ENCODE data around the gene RCCD1. TPM values are rescaled to one million over a fixed set of nuclear protein-coding genes. Genes with fewer than 3 reads are reported as not detected.
"Not testable (repeated sequence)": the region's sequence is repeated elsewhere in the genome, so short reads cannot be mapped to it uniquely, and the experiment has no call there.

RCCD1 gene, protein sequence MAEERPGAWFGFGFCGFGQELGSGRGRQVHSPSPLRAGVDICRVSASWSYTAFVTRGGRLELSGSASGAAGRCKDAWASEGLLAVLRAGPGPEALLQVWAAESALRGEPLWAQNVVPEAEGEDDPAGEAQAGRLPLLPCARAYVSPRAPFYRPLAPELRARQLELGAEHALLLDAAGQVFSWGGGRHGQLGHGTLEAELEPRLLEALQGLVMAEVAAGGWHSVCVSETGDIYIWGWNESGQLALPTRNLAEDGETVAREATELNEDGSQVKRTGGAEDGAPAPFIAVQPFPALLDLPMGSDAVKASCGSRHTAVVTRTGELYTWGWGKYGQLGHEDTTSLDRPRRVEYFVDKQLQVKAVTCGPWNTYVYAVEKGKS
- total RNA-seq = 5.1 and 6.5 TPM in 2 replicates

DNA sequence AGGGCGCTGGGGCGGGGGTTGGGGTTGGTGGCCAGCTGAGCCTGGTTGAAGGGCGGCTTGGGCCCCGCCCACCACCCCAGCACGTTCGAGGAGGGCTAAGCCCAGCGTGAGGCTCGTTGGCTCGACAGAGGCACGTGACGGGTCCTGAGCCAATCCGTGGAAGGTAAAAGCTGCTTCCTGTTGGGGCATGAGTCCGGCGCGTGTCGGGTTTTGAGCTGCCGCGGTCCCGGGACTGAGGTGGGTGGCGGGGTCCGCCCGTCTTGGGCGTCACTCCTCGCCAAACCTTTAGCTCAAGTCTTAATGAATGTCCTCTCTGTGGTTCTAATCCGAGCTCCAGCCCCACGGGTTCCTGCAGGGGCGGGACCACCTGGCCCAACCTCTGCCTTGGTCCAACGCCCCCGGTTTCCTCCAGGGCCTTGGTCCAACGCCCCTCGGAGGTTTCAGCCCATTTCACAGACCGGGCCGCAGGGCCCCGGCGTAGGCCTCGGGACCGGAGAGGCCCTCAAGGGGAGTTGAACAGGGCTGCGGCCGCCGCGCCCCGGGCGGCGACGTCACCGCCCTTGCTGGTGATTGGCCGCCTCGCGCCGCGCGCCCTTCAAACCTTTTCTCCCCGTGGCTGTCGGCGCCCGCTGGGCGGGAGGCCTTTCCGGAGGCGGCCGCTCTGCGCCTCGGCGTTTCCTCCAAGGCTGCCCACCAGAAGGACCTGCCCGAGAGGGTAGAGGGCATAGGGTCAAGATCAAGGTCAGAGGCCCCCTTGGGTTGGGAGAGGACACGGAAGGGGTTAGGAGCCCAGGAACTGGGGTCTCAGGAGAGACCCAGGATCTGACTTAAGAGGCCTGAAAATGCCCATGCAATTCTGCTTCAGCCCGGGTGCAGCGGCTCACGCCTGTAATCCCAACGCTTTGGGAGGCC is at the start of gene RCCD1:
Gene RCCD1 (plus strand): TSS at position 173 of the 912 bp plus-strand sequence. CDS start 1,851 bp downstream, outside the sequence.
- peak; percentile 87 to 95 for DNase-seq (ENCODE audit: low read depth in 2 of 2)

DNA sequence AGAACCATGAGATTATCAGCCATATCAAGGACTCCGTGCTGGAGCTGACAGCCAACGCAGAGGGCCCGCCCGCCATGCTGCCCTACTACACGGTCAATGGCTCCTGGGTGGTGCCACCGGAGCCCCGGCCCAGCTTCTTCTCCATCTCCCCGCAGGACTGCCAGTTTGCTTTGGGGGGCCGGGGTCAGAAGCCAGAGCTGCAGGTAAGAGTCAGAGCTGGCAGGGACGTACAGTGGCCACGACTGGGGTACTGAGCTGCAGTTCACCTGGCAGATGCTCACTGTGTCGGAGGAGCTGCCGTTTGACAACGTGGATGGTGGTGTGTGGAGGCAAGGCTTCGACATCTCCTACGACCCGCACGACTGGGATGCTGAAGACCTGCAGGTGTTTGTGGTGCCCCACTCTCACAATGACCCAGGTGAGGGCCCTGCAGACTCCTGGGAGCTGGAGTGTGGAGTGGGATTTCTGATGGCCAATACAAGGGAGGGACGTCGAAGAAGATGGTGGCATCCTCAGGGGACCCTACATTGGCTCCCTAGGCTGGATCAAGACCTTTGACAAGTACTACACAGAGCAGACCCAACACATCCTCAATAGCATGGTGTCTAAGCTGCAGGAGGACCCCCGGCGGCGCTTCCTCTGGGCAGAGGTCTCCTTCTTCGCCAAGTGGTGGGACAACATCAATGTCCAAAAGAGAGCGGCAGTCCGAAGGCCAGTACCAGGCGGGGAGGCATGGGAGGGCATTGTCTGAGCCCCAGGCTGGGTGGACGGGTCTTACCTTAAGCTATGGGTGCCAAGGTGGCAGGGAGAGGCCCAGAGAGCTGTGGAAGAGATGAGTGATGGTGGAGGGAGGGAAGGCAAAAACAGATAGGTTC is 49.1 kb upstream of the RCCD1 start:
- no peak for DNase-seq (ENCODE audit: low read depth in 2 of 2)

DNA sequence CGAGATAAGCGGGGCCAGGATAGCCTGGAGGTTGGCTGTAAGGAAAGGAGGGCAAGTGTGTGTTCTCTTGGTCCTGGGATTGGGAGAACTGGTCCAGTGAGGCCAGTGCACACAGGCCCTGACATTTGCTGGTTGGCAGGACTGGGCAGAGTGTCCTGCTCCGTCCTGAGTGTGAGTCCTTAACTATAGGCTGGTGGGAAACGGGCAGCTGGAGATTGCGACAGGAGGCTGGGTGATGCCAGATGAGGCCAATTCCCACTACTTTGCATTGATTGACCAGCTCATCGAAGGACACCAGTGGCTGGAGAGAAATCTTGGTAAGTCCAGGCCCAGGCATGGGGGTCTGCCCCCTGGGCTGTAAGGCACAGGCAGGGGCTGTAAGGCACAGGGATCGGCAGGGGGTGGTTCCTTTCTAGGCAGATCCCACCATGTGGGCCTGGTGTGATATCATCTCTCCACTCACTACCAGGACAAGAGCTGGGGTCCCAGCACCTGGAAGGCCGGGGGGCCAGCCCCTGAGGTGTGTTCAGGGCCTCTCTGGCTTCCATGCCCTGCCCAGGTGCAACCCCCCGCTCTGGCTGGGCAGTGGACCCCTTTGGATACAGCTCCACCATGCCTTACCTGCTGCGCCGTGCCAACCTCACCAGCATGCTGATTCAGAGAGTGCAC is 48.4 kb upstream of the RCCD1 start:
- no peak for DNase-seq (ENCODE audit: low read depth in 2 of 2)

DNA sequence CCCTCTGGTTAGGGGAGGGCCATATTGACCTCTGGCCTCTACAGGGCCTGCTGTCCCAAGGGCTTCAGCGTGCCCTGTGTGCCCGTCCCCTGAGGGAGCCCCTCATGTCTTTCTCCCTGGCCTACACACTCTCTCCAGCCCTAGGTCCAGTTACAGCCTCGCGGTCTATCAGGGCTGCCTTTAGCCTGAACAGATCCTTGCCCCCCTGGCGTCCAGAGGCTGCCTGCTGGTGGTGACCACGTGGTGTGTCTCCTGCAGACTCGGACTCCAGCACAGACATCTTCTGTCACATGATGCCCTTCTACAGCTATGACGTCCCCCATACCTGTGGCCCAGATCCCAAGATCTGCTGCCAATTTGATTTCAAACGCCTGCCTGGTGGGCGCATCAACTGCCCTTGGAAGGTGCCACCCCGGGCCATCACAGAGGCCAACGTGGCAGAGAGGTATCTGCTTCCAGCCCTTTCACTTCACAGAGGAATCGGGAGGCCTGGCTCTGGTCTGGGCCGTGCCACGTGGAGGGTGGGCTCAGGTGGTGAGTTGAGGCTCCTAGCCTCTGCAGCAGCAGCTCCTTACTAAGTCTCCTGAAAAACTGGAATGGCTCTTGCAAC is 47.5 kb upstream of the RCCD1 start:
- no peak for DNase-seq (ENCODE audit: low read depth in 2 of 2)

DNA sequence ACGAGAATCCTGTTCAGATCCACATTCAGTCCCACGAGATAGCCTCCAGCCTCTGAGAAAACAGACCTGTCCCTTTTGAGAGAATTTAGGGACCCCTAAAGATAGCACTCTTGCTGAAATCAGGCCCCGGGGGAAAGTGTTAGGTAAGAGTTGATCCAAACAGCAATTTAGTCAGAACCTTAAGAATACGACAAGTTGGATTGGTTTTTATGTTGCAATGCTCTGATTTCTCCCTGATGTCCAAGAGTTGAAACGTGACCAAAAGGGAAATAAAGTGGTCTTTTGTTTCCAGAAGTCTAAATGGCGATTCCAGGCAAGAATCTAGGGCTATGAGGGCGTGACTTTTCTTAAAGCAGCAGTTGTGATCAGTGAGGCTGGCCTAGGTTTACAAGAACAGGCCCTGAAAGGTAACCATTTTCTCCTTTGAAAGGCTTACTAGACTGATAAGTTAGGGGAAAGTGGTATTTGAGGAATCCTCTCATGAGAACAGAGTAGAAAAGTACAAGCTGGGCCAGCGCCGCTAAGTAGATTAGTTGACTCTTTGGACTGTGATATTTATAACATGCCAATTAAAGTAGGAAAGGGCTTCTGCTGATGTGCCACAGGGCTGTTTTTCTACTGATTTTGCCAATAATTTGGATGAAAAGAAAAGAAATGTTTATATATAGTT is 46.7 kb upstream of the RCCD1 start:
- no peak for DNase-seq (ENCODE audit: low read depth in 2 of 2)

DNA sequence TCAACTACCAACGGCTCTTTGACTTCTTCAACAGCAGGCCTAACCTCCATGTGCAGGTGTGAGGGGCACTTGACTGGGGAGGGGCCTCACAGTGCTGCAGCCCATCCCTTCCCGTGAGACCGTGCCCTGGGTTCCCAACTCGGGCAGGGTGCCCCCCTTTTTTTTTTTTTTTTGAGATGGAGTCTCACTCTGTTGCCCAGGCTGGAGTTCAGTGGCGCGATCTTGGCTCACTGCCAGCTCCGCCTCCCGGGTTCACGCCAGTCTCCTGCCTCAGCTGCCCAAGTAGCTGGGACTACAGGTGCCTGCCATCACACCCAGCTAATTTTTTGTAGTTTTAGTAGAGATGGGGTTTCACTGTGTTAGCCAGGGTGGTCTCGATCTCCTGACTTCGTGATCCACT is 45.2 kb upstream of the RCCD1 start:
- not testable (repeated sequence) for DNase-seq (ENCODE audit: low read depth in 2 of 2)

DNA sequence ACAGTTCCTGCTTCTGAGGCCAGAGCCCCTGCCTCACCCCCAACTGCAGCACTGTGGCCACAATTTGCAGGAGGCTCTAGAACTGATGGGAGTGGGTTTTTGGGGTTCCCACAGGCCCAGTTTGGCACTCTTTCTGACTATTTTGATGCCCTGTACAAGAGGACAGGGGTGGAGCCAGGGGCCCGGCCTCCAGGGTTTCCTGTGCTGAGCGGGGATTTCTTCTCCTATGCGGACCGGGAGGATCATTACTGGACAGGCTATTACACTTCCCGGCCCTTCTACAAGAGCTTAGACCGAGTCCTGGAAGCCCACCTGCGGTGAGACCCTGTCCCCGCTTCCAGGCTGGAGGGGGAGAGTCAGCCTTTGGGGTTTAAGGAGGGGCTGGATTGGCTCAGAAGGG is 44.7 kb upstream of the RCCD1 start:
- no peak for DNase-seq (ENCODE audit: low read depth in 2 of 2)

DNA sequence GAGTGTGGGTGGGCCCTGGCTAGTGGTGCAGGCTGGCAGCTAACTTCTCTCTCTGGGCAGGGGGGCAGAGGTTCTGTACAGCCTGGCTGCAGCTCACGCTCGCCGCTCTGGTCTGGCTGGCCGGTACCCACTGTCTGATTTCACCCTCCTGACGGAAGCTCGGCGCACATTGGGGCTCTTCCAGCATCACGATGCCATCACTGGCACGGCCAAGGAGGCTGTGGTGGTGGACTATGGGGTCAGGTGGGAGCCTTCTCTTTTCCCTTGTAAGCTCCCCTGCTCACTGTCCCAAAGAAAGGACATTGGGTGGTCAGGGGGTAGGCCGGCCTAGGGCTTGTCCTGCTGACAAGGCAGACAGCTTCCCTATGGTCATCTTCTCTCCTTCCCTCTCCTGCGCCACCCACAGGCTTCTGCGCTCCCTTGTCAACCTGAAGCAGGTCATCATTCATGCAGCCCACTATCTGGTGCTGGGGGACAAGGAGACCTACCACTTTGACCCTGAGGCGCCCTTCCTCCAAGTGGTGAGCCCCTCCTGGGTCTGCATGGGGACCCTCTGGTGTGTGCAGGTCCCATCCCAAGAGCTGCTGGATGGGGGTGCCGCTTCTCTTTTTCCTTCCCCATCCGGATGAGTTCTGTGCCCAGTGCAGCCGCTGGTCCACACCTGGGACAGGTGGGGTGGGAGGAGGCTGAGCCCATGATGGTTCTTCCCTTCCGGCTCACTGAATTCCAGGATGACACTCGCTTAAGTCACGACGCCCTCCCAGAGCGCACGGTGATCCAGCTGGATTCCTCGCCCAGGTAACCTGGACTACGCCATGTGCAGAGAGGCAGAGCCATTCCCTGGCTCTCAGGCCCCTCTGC is 44.0 kb upstream of the RCCD1 start:
- DNase-seq (ENCODE audit: low read depth in 2 of 2) = no peak

DNA sequence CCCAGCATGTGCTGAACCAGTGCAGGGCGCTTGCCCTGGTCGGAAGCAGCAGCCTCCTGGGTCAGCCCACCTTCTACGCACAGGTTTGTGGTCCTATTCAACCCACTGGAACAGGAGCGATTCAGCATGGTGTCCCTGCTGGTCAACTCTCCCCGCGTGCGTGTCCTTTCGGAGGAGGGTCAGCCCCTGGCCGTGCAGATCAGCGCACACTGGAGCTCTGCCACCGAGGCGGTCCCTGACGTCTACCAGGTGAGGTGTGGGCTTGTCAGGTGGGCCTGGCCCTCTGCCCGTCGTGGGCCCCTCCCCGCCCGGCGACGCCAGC is 43.4 kb upstream of the RCCD1 start:
- no peak for DNase-seq (ENCODE audit: low read depth in 2 of 2)

DNA sequence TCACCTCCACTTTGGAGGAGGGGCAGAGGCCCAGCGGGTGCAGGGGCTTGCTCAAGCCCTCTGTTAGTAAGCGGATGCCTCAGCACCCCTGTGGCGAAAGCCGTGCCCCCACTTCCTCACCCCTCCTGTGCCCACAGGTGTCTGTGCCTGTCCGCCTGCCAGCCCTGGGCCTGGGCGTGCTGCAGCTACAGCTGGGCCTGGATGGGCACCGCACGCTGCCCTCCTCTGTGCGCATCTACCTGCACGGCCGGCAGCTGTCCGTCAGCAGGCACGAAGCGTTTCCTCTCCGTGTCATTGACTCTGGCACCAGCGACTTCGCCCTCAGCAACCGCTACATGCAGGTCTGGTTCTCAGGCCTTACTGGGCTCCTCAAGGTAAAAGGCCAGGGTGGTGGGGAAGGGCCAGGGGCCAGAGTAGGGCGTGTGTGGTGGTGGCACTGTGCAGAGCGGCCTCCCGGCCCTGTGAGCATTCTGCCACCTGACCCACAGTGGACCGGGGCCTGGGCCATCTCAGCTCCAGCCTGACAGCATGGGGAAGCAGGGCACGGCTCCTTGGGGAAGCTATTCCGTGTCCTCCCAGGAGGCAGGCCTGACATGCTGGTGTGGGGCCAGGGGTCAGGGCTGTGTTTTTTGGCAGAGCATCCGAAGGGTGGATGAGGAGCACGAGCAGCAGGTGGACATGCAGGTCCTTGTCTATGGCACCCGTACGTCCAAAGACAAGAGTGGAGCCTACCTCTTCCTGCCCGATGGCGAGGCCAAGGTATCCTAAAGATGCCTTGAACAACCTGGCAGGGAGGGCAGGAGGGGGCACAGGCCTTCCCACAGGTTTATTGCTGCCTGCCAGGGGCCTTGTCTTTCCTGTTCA is 42.5 kb upstream of the RCCD1 start:
- DNase-seq (ENCODE audit: low read depth in 2 of 2) = no peak

DNA sequence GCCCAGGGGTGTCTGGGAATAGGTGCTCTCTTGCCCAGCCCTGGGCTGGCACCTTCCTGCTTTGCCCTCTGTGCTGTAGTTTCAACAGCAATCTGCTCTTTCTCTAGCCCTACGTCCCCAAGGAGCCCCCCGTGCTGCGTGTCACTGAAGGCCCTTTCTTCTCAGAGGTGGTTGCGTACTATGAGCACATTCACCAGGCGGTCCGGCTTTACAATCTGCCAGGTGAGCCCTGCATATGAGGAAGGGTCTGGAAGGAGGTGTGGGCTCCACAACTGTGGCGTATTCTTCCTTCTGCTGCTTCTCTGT is 42.0 kb upstream of the RCCD1 start:
- no peak for DNase-seq (ENCODE audit: low read depth in 2 of 2)

DNA sequence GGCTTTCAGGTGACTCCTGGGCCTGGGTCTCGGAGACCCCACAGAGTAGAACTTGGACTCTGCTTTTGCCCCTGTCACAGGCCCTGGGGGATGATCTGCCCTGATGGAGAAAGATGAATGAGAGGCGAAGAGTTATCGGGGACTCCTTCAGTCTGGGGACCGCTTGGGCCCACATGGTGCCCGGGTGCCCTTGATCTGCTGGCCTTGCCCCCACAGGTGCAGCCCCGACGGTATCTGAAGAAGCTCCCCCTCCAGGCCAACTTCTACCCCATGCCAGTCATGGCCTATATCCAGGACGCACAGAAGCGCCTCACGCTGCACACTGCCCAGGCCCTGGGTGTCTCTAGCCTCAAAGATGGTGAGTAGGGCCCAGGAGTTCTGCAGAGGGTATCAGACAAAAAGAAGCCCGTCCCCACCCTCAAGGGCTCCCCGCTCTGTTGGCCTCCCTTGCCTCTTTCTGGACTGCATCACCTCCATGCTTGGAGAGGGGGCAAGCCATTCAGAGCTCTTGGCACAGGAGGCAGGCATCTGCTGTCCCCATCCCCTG is 41.2 kb upstream of the RCCD1 start:
- no peak for DNase-seq (ENCODE audit: low read depth in 2 of 2)

DNA sequence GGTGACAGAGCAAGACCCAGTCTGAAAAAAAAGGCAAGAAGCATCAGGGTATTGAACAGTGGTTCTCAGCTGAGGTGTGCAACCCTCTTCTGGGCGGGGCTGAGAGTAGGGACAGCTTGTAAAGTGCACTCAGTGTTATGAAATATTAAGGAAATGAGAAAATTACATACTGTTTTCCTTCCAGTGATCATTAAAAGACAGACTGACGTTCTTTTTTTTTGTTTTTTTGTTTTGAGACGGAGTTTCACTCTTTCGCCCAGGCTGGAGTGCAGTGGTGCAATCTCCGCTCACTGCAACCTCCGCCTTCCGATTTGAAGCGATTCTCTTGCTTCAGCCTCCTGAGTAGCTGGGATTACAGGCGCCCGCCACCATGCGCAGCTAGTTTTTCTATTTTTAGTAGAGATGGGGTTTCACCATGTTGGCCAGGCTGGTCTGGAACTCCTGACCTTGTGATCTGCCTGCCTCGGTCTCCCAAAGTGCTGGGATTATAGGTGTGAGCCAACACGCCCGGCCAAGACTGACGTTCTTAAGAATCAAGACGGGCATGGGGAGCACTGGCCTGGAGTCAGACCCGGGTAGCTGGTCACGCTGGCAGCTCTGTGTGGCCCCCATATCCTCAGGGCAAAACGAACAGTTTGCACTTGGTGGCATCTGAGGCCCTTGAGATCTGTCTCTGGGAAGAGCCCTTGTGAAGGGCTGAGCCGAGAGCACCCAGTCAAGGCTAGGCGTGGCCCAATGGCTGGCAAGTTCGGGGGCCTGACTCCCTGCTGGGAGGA is 40.2 kb upstream of the RCCD1 start:
- no peak for DNase-seq (ENCODE audit: low read depth in 2 of 2)

DNA sequence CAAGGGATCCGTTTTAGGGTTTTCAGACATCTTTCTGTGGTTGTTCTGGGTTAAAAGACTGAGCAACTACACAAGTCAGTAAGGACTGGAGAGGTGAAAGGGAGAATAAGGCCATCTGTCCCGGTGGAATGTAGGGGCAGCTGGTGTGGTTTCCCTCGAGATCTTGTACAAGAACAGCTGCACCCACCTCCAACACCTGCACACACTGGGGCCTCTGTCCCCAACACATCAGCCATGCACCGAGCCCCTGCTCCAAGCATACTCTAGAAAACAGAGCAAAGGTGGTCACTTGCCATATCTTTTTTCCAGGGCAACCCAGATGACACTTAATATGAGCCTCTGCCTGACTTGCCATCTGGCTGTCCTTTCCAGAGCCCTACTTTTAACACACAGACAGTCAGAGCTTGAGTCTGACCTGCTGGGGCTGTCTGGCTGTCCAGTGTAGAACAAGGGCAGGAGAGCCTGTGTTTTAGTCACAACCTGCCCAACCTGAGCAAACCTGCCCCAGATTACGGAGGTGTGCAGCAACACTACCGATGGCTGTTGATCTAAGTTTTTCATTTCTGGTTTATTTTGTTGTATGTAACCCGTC is 39.4 kb upstream of the RCCD1 start:
- DNase-seq (ENCODE audit: low read depth in 2 of 2) = no peak

DNA sequence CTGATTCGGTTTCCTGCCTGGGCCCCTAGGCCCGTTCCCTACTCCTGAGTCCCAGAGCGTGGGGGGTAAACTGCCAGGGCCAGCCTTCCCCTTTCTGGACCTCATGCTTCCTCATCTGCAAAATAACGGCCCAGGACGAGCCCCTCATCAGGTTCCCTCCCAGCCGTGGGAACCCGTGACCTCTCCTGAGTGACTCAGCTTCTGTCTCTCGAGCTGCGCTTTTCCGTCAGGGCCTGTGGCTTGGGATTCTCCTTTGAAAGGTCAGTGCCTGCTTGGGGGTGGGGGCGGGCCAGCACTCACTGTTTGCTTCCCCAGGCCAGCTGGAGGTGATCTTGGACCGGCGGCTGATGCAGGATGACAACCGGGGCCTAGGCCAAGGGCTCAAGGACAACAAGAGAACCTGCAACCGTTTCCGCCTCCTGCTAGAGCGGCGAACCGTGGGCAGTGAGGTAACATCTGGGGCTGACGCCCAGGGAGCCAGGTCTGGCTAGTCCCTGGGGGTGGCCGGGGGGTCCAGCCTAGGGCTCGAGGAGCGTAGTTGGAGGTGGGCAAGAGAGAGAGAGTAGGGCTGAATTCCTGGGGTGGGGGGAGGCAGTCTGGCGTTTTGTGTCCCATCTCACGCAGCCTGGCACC is 38.8 kb upstream of the RCCD1 start:
- no peak for DNase-seq (ENCODE audit: low read depth in 2 of 2)

DNA sequence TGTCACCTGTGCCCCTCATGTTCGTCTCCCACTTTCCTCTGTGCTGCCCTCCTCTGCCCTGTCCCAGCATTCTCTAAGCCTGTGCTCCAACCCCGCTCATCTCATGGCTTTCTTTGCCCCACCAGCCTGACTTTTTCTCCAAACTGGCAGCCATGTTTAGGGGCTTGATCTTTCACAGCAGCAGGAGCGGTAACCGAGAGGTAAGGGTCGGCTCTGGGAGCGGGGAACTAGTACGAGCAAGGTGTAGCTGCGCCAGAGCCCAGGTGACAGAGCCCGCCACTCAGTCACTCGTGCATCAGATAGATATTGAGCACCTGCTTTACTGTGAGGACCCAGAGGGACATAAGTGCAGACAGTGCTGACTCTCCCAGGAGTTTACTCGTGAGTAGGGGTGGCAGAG is 38.2 kb upstream of the RCCD1 start:
- no peak for DNase-seq (ENCODE audit: low read depth in 2 of 2)

DNA sequence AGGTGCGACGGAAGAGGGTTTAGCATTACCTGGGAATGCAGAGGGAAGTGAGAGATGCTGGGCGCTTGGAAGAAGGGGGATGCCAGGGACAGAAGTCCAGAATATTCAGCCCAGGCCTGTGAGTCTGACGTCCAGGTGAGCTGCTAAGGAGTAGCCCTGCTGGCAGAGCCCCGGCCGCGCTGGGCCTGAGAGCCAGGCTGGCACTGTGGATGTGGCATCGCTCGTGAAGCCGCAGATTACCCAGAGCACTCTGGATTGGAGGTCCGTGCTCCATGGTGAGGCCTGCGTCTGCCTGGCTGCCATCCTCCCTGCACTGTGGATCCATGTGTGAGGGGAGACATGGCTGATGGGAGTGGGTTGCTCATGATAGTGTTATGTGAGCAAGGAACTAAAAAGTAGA is 37.1 kb upstream of the RCCD1 start:
- DNase-seq (ENCODE audit: low read depth in 2 of 2) = no peak
